ENCODE measurements around the gene ALDH1A3. TPM values are rescaled to one million over a fixed set of nuclear protein-coding genes. Genes with fewer than 3 reads are reported as not detected.

Gene ALDH1A3
- total RNA-seq, 6 experiments from 2014 or later: 1.00 to 2.5 (median 1.9) TPM

GRCh38 chr15:100853676-100854440 lies 25.8 kb upstream of the ALDH1A3 start:
- no peak for TF ChIP-seq CTCF (IDR thresholded peaks at IDR 0.05)
- H3K36me3 Mint-ChIP-seq (ENCODE audit: low read depth): no peaks in the 10 kb centered on the region

GRCh38 chr15:100856867-100857266 lies 22.8 kb upstream of the ALDH1A3 start:
- no peak for DNase-seq
- no peak overlapping the region for H3K27ac Mint-ChIP-seq
- H3K4me3 Mint-ChIP-seq: no peak overlapping the region
- H3K4me1 Mint-ChIP-seq (ENCODE audit: low read depth): no peaks in the 10 kb centered on the region
- peaks cover 11% of the 10 kb centered on the region for H3K27me3 Mint-ChIP-seq (ENCODE audit: insufficient read depth)
- H3K36me3 Mint-ChIP-seq (ENCODE audit: low read depth): peaks cover 6% of the 10 kb centered on the region; the same call in 1 of the 2 replicates
- no peaks in the 10 kb centered on the region for H3K9me3 Mint-ChIP-seq
- no peak for TF ChIP-seq CTCF (IDR thresholded peaks at IDR 0.05)

More at GRCh38 chr15:100853676-100854440, 25.8 kb upstream of the ALDH1A3 start:
- Mint-ChIP-seq H3K27me3 (ENCODE audit: insufficient read depth) (peaks cover 3% of the 10 kb centered on the region), H3K4me1 (ENCODE audit: low read depth) (peaks cover 6% of the 10 kb centered on the region), H3K9me3 (no peaks in the 10 kb centered on the region), H3K4me3 (no peak overlapping the region), H3K27ac (no peak overlapping the region)
- DNase-seq: no peak

- no peak for DNase-seq
- no peaks in the 10 kb centered on the region for H3K9me3 Mint-ChIP-seq
- TF ChIP-seq CTCF (IDR thresholded peaks at IDR 0.05): no peak
- no peak overlapping the region for H3K4me3 Mint-ChIP-seq
- H3K27ac Mint-ChIP-seq: no peak overlapping the region
- H3K4me1 Mint-ChIP-seq (ENCODE audit: low read depth): peaks cover 4% of the 10 kb centered on the region
- peaks cover 6% of the 10 kb centered on the region; the same call in 1 of the 2 replicates for H3K36me3 Mint-ChIP-seq (ENCODE audit: low read depth)
- H3K27me3 Mint-ChIP-seq (ENCODE audit: insufficient read depth): peaks cover 9% of the 10 kb centered on the region
Measured at GRCh38 chr15:100858294-100858693, 21.3 kb upstream of the ALDH1A3 start.

- no peak for TF ChIP-seq CTCF (IDR thresholded peaks at IDR 0.05)
- Mint-ChIP-seq H3K4me1 (ENCODE audit: low read depth) (peaks cover 17% of the 10 kb centered on the region), H3K4me3 (no peak overlapping the region), H3K36me3 (ENCODE audit: low read depth) (peaks cover 6% of the 10 kb centered on the region; the same call in 1 of the 2 replicates), H3K27me3 (ENCODE audit: insufficient read depth) (peaks cover 9% of the 10 kb centered on the region), H3K27ac (no peak overlapping the region), H3K9me3 (no peaks in the 10 kb centered on the region)
- DNase-seq: no peak
Measured at GRCh38 chr15:100859970-100860828, 19.4 kb upstream of the ALDH1A3 start.

GRCh38 chr15:100860829-100861510 lies 18.7 kb upstream of the ALDH1A3 start:
- H3K27me3 Mint-ChIP-seq (ENCODE audit: insufficient read depth): peaks cover 9% of the 10 kb centered on the region
- no peak for TF ChIP-seq CTCF (IDR thresholded peaks at IDR 0.05)
- peaks cover 17% of the 10 kb centered on the region for H3K4me1 Mint-ChIP-seq (ENCODE audit: low read depth)
- no peak for DNase-seq
- peaks cover 6% of the 10 kb centered on the region; the same call in 1 of the 2 replicates for H3K36me3 Mint-ChIP-seq (ENCODE audit: low read depth)
- H3K9me3 Mint-ChIP-seq: no peaks in the 10 kb centered on the region
- no peak overlapping the region for H3K27ac Mint-ChIP-seq
- H3K4me3 Mint-ChIP-seq: no peak overlapping the region

Data from HFFc6 (cell line).